KOPT-K1 (cell line): ENCODE results near the gene ENOX2.
"Not testable (repeated sequence)": the region's sequence is repeated elsewhere in the genome, so short reads cannot be mapped to it uniquely, and the experiment has no call there.

Source experiments
- H3K27ac ChIP-seq: fragments of 200-600 bp; sonication (generic); 2 replicates; pipeline ENCODE4 v1.5.1; 2016; ENCODE audit warnings: antibody characterized with exemption, mild to moderate bottlenecking, low read depth, low read length; ENCODE audit not compliant: poor library complexity, severe bottlenecking
- H3K36me3 ChIP-seq: fragments of 200-600 bp; sonication (generic); 2 replicates; pipeline ENCODE4 v1.5.1; 2017; ENCODE audit warnings: antibody characterized with exemption, mild to moderate bottlenecking, low read length, moderate library complexity; ENCODE audit not compliant: insufficient read depth
- H3K9me3 ChIP-seq: fragments of 200-600 bp; sonication (generic); 2 replicates; pipeline ENCODE4 v1.5.1; 2017; ENCODE audit warnings: antibody characterized with exemption, low read length, mild to moderate bottlenecking; ENCODE audit not compliant: insufficient read depth, poor library complexity, severe bottlenecking

The ENOX2 gene

DNA sequence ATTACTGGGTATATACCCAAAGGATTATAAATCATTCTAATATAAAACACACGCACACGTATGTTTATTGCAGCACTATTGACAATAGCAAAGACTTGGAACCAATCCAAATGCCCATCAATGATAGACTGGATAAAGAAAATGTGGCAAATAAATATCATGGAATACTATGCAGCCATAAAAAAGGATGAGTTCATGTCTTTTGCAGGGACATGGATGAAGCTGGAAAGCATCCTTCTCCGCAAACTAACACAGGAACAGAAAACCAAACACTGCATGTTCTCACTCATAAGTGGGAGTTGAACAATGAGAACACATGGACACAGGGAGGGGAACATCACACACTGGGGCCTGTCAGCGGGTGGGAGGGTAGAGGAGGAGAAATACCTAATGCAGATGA lies 83.6 kb downstream of the ENOX2 start:
- not testable (repeated sequence) for H3K36me3 ChIP-seq, H3K27ac ChIP-seq, H3K9me3 ChIP-seq

- not testable (repeated sequence) for H3K36me3 ChIP-seq, H3K9me3 ChIP-seq, H3K27ac ChIP-seq
Measured at GRCh38 chrX:130813932-130814331, 89.1 kb downstream of the ENOX2 start.

DNA sequence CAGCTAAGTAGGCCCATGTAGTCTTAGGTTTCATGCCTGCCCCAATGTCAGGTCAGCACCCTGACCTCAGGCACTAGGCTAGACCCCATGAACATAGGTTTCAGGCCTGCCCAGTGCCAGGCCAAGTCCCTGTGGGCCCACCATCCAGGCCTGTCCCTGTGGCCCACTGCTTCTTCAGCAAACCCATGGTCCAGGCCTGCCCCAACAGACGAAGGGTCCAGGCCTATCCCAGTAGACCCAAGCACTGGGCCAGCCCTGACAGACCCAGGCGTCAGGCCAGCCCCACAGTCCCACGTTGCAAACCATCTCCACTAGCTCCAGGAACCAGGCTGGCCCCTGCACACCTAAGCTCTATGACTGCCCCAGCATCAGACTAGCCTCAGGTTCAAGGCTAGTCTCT lies 92.4 kb downstream of the ENOX2 start:
- Histone ChIP-seq H3K36me3 (no peaks in the 10 kb centered on the region), H3K27ac (no peak overlapping the region), H3K9me3 (no peaks in the 10 kb centered on the region)

GRCh38 chrX:130805903-130806302 lies 97.1 kb downstream of the ENOX2 start:
- Histone ChIP-seq H3K27ac (no peak overlapping the region), H3K36me3 (no peaks in the 10 kb centered on the region), H3K9me3 (no peaks in the 10 kb centered on the region)

GRCh38 chrX:130803537-130803936 lies 99.5 kb downstream of the ENOX2 start:
- no peaks in the 10 kb centered on the region for H3K9me3 ChIP-seq
- no peak overlapping the region for H3K27ac ChIP-seq
- no peaks in the 10 kb centered on the region for H3K36me3 ChIP-seq

- Histone ChIP-seq H3K36me3 (no peaks in the 10 kb centered on the region), H3K9me3 (no peaks in the 10 kb centered on the region), H3K27ac (no peak overlapping the region)
Measured at GRCh38 chrX:130801901-130802300, 101.1 kb downstream of the ENOX2 start.

DNA sequence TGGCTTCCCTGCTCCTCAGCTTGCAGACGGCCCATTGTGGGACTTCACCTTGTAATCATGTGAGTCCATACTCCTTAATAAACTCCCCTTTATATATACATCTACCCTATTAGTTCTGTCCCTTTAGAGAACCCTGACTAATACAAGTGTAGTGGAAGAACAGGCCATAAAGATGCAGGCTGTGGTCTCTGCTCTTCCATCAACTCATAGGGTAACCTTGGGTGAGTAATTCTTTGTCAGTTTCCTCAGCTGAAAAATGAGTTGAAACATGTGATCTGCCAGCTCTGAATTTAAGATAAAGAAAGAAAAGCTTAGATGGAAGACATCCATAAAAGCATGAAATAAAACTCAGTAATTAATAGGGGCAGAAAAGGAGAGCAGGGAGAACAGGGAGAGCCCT lies 103.6 kb downstream of the ENOX2 start:
- Histone ChIP-seq H3K36me3 (no peaks in the 10 kb centered on the region), H3K9me3 (no peaks in the 10 kb centered on the region), H3K27ac (no peak overlapping the region)

- Histone ChIP-seq H3K9me3 (no peaks in the 10 kb centered on the region), H3K36me3 (no peaks in the 10 kb centered on the region), H3K27ac (no peak overlapping the region)
Measured at GRCh38 chrX:130793975-130794374, 109.0 kb downstream of the ENOX2 start.

- H3K27ac ChIP-seq, H3K9me3 ChIP-seq, H3K36me3 ChIP-seq: not testable (repeated sequence)
Measured at GRCh38 chrX:130791870-130792269, 111.1 kb downstream of the ENOX2 start.

GRCh38 chrX:130789793-130790192 lies 113.2 kb downstream of the ENOX2 start:
- no peak overlapping the region for H3K27ac ChIP-seq
- no peaks in the 10 kb centered on the region for H3K9me3 ChIP-seq
- H3K36me3 ChIP-seq, result no peaks in the 10 kb centered on the region

DNA sequence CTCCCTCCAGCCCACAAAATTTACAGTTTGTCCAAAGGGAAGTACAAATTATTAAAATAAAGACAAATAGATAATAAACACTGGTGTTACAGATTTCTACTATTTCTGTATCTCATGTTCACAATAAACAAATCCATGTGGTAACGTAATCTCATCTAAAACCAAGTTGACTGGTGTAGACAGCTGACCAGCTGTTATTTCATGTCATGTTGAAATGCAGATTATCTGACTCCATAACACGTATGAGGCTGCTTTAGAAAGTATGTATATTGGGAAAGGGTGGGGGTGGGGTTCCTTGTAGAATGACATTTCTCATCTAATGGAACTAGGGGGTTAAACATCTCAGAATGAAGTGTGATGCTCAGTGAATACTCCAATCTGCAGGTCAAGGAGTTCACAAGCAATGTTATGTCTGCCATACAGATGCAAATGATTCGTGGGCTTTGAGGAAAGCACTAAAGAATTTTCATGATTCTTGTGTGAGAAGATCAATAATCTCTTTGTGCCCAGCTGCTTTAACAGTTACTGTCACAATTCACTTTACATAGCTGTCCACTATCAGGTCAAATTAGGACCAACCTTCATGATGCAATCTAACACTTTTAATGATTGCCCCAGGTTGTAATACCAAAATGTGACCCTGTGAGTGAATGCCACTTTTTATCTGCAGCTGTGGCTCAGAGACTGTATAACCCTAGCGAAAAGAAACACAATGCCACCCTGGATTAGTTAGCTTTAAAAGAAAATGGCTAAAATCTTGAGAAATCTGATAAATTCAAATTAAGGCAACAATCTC lies 114.0 kb downstream of the ENOX2 start:
- Histone ChIP-seq H3K36me3 (no peaks in the 10 kb centered on the region), H3K27ac (no peak overlapping the region), H3K9me3 (no peaks in the 10 kb centered on the region)

DNA sequence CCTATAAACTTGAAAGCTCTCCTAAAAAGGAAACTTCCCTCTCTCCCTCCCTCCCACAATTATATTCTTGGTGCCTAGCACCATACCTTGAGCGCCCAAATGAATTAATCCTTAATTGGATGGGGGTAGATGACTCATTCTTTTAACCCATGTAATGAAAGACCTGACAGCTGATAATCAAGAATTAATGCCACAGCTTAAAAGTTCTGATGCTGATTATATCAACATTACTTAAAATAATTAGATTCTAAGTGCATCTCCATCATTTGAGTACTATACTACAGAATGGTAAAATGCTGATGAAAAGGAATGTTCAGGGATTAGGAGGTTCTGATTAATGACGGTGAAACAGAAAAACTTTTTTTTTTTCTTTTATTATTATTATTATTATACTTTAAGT lies 117.0 kb downstream of the ENOX2 start:
- no peak overlapping the region for H3K27ac ChIP-seq
- H3K36me3 ChIP-seq, result no peaks in the 10 kb centered on the region
- H3K9me3 ChIP-seq, result no peaks in the 10 kb centered on the region

DNA sequence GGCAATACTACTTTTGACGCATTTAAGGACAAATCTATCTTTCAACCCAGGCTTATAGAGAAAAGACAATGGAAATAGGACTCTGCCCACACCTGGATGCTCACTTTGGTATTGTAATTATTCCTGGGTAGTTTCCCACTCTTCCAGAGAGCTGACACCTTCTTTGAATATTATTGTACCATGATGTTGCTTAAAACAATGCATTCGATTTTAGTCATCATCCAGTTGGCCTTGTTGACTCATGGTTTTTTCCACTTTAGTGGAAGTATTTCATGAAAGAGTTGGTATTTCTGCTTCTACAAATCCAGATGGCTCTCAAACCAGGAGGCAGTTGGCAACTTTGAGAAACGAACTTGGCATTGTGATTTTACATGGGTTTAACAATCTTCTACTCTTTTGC lies 124.2 kb downstream of the ENOX2 start:
- Histone ChIP-seq H3K9me3 (no peaks in the 10 kb centered on the region), H3K27ac (no peak overlapping the region), H3K36me3 (no peaks in the 10 kb centered on the region)

- H3K36me3 ChIP-seq, result no peaks in the 10 kb centered on the region
- H3K9me3 ChIP-seq, result no peaks in the 10 kb centered on the region
- no peak overlapping the region for H3K27ac ChIP-seq
Measured at GRCh38 chrX:130775849-130776248, 127.2 kb downstream of the ENOX2 start.

GRCh38 chrX:130772776-130773143 lies 130.2 kb downstream of the ENOX2 start:
- no peak overlapping the region for H3K27ac ChIP-seq
- no peaks in the 10 kb centered on the region for H3K9me3 ChIP-seq
- H3K36me3 ChIP-seq, result no peaks in the 10 kb centered on the region

GRCh38 chrX:130772105-130772775 lies 130.8 kb downstream of the ENOX2 start:
- Histone ChIP-seq H3K9me3 (no peaks in the 10 kb centered on the region), H3K36me3 (no peaks in the 10 kb centered on the region), H3K27ac (no peak overlapping the region)
